Natural killer cell (primary cell): ENCODE data around the gene MGME1. TPM values are rescaled to one million over a fixed set of nuclear protein-coding genes. Genes with fewer than 3 reads are reported as not detected.
"Not testable (repeated sequence)": the region's sequence is repeated elsewhere in the genome, so short reads cannot be mapped to it uniquely, and the experiment has no call there.

ENCODE experiments used
- ATAC-seq, 3 donors: fragments of 150-1000 bp in 2 of 3; fragments of 200-7000 bp in 1 of 3; cut with Tn5 transposase; 1 replicate in 1 of 3; 2 replicates in 2 of 3; pipeline ENCODE4 v1.10.0; 2021; ENCODE audit warnings: mild to moderate bottlenecking in 2 of 3, moderate library complexity in 2 of 3
- DNase-seq, 2 donors: peaks; one replicate each; pipeline versions ENCODE4 v3.0.0 to v3.0.0-alpha.2; 2013 to 2021; ENCODE audit warnings: mixed read lengths in 1 of 2
- H3K27ac ChIP-seq: one replicate; pipeline ENCODE4 v1.5.1; 2013; ENCODE audit warnings: mild to moderate bottlenecking, low read length
- H3K27me3 ChIP-seq: one replicate; pipeline ENCODE4 v1.6.1; 2013; ENCODE audit warnings: low read length; ENCODE audit not compliant: control insufficient read depth, insufficient read depth
- H3K36me3 ChIP-seq: one replicate; pipeline ENCODE4 v1.6.1; 2013; ENCODE audit warnings: low read length; ENCODE audit not compliant: control insufficient read depth, insufficient read depth
- H3K4me1 ChIP-seq: one replicate; pipeline ENCODE4 v1.6.1; 2013; ENCODE audit warnings: low read length; ENCODE audit not compliant: control insufficient read depth, insufficient read depth
- H3K4me3 ChIP-seq: one replicate; pipeline ENCODE4 v1.5.1; 2013; ENCODE audit warnings: low read length
- H3K9me3 ChIP-seq: one replicate; pipeline ENCODE4 v1.6.1; 2013; ENCODE audit warnings: low read length; ENCODE audit not compliant: control insufficient read depth, insufficient read depth
- H3K27ac Mint-ChIP-seq, 2 donors: one replicate each; pipeline ENCODE4 v1.8.0; 2022; ENCODE audit warnings: mild to moderate bottlenecking in 2 of 2, mixed read lengths in 2 of 2, moderate library complexity in 1 of 2
- H3K27me3 Mint-ChIP-seq, 2 donors: one replicate each; pipeline ENCODE4 v1.8.0; 2022; ENCODE audit warnings: low read depth in 2 of 2, mixed read lengths in 2 of 2
- H3K36me3 Mint-ChIP-seq: one replicate; pipeline ENCODE4 v1.8.0; 2022; ENCODE audit warnings: mixed read lengths
- H3K4me1 Mint-ChIP-seq, 2 donors: one replicate each; pipeline ENCODE4 v1.8.0; 2022; ENCODE audit warnings: mixed read lengths in 2 of 2
- H3K4me3 Mint-ChIP-seq: one replicate; pipeline ENCODE4 v1.8.0; 2022; ENCODE audit warnings: mild to moderate bottlenecking, moderate library complexity, mixed read lengths
- H3K9me3 Mint-ChIP-seq, 2 donors: one replicate each; pipeline ENCODE4 v1.8.0; 2022; ENCODE audit warnings: mixed read lengths in 2 of 2
- WGBS: methylation state at CpG from one replicate; pipeline ENCODE4 v1.1.7; 2013; ENCODE audit warnings: missing lambda C conversion rate; ENCODE audit not compliant: insufficient coverage; 5-methylcytosine and 5-hydroxymethylcytosine counted together
- intact Hi-C: fragments of 100-400 bp; cut with micrococcal nuclease; formaldehyde crosslinking; loops from one replicate; pipeline ENCODE4 v1.14.2; 2022
- total RNA-seq, 4 donors: library from RNA; stranded (reverse); fragments of 120-200 nt in 1 of 4; gene quantifications; one replicate each; pipeline versions ENCODE4 v1.2.3 to v1.2.4, GENCODE V29; 2013 to 2022
- TF ChIP-seq, protein P1 (sequence below): fragments of 200-600 bp; IDR thresholded peaks from one replicate; pipeline ENCODE4 v1.8.0; 2022; ENCODE audit warnings: antibody characterized with exemption

Gene MGME1
- total RNA-seq, 3 donors from 2014 or later (not counting 1 experiment from before 2014, with no cell fraction given): 10.3 to 25.1 (median 13.0) TPM

GRCh38 chr20:18018100-18018499 is 49.3 kb downstream of the MGME1 start:
- Histone ChIP-seq H3K27me3 (no peaks in the 10 kb centered on the region), H3K4me1 (no peaks in the 10 kb centered on the region), H3K9me3 (no peaks in the 10 kb centered on the region), H3K36me3 (no peaks in the 10 kb centered on the region), H3K27ac (no peak overlapping the region), H3K4me3 (no peak overlapping the region)
- Mint-ChIP-seq H3K27ac (no peak overlapping the region), H3K27me3 (no peaks in the 10 kb centered on the region), H3K36me3 (no peaks in the 10 kb centered on the region), H3K4me3 (no peak overlapping the region), H3K9me3 (no peaks in the 10 kb centered on the region), H3K4me1 (no peaks in the 10 kb centered on the region)
- ATAC-seq: no peak
- intact Hi-C loops: no loop called here
- DNase-seq: no peak
- 92% methylated on average over 10 of the region's 10 CpGs for WGBS
- TF ChIP-seq, protein P1, sequence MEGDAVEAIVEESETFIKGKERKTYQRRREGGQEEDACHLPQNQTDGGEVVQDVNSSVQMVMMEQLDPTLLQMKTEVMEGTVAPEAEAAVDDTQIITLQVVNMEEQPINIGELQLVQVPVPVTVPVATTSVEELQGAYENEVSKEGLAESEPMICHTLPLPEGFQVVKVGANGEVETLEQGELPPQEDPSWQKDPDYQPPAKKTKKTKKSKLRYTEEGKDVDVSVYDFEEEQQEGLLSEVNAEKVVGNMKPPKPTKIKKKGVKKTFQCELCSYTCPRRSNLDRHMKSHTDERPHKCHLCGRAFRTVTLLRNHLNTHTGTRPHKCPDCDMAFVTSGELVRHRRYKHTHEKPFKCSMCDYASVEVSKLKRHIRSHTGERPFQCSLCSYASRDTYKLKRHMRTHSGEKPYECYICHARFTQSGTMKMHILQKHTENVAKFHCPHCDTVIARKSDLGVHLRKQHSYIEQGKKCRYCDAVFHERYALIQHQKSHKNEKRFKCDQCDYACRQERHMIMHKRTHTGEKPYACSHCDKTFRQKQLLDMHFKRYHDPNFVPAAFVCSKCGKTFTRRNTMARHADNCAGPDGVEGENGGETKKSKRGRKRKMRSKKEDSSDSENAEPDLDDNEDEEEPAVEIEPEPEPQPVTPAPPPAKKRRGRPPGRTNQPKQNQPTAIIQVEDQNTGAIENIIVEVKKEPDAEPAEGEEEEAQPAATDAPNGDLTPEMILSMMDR: no peak

GRCh38 chr20:18019068-18019467 is 50.2 kb downstream of the MGME1 start:
- DNase-seq (peak in 1 of 2 donors; percentile 41), ATAC-seq (peak; percentile 61 to 74 (median 73))
- Histone ChIP-seq H3K4me3 (no peak overlapping the region), H3K27ac (no peak overlapping the region), H3K9me3 (no peaks in the 10 kb centered on the region), H3K36me3 (no peaks in the 10 kb centered on the region), H3K27me3 (no peaks in the 10 kb centered on the region), H3K4me1 (no peaks in the 10 kb centered on the region)
- H3K4me1 Mint-ChIP-seq: no peaks in the 10 kb centered on the region
- TF ChIP-seq, protein P1: peak; percentile 34
- no peaks in the 10 kb centered on the region for H3K27me3 Mint-ChIP-seq
- no peak overlapping the region for H3K27ac Mint-ChIP-seq
- no peak overlapping the region for H3K4me3 Mint-ChIP-seq
- H3K9me3 Mint-ChIP-seq: no peaks in the 10 kb centered on the region
- no peaks in the 10 kb centered on the region for H3K36me3 Mint-ChIP-seq
- intact Hi-C loops: no loop called here
- WGBS: 0% methylated on average over 1 of the region's 1 CpG

DNA sequence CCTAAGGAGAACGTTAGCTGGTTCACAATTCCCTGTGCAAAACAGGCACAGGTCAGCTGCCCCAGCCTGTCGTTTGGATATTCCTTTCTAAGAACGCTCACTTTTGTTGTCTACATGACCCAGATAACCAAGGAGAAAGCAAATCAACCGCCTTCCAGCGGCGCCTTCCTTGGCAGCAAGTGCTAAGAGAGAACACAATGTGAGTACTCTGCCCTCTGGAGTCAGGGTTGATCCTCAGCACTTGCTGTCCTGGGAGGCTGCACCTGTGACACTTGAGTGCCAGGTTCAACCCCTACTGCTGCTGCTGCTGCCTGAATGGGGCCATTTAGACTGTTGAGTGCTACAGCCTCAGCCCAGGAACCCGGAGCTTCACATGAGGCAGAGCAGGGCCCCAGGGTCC is 52.1 kb downstream of the MGME1 start:
- Mint-ChIP-seq H3K9me3 (no peaks in the 10 kb centered on the region), H3K27ac (no peak overlapping the region), H3K4me3 (no peak overlapping the region), H3K4me1 (no peaks in the 10 kb centered on the region), H3K36me3 (no peaks in the 10 kb centered on the region), H3K27me3 (no peaks in the 10 kb centered on the region)
- Histone ChIP-seq H3K36me3 (no peaks in the 10 kb centered on the region), H3K4me1 (no peaks in the 10 kb centered on the region), H3K27ac (no peak overlapping the region), H3K4me3 (no peak overlapping the region), H3K9me3 (no peaks in the 10 kb centered on the region), H3K27me3 (no peaks in the 10 kb centered on the region)
- ATAC-seq: no peak
- intact Hi-C loops: no loop called here
- 92% methylated on average over 7 of the region's 7 CpGs for WGBS
- TF ChIP-seq, protein P1: no peak
- no peak for DNase-seq

GRCh38 chr20:18024606-18025127 is 55.8 kb downstream of the MGME1 start:
- Histone ChIP-seq H3K36me3 (no peaks in the 10 kb centered on the region), H3K27me3 (no peaks in the 10 kb centered on the region), H3K27ac (no peak overlapping the region), H3K4me3 (no peak overlapping the region), H3K4me1 (no peaks in the 10 kb centered on the region), H3K9me3 (no peaks in the 10 kb centered on the region)
- intact Hi-C loops: no loop called here
- no peak overlapping the region for H3K27ac Mint-ChIP-seq
- H3K9me3 Mint-ChIP-seq: no peaks in the 10 kb centered on the region
- TF ChIP-seq, protein P1: no peak
- ATAC-seq (no peak), DNase-seq (no peak)
- H3K36me3 Mint-ChIP-seq: no peaks in the 10 kb centered on the region
- WGBS: 84% methylated on average over 15 of the region's 15 CpGs
- no peaks in the 10 kb centered on the region for H3K4me1 Mint-ChIP-seq
- H3K4me3 Mint-ChIP-seq: no peak overlapping the region
- H3K27me3 Mint-ChIP-seq: no peaks in the 10 kb centered on the region

DNA sequence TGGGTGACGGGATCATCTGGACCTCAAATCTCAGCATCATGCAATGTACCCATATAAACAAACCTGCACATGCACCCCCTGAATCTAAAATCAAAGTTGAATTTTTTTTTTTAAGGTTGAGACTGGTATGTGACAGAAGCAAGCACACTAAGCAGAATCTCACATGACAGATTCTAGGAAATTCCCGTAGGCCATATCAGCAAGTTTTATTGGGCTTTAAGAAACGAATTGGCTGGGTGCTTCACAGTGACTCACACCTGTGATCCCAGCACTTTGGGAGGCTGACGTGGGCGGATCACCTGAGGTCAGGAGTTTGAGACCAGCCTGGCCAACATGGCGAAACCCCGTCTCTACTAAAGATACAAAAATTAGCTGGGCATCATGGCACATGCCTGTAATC is 58.2 kb downstream of the MGME1 start:
- H3K36me3 Mint-ChIP-seq, H3K4me3 ChIP-seq, ATAC-seq, H3K27me3 Mint-ChIP-seq, H3K4me1 ChIP-seq, H3K9me3 ChIP-seq, H3K9me3 Mint-ChIP-seq, H3K27me3 ChIP-seq, intact Hi-C loops, DNase-seq, H3K36me3 ChIP-seq, H3K4me1 Mint-ChIP-seq, H3K27ac ChIP-seq, H3K4me3 Mint-ChIP-seq, H3K27ac Mint-ChIP-seq: not testable (repeated sequence)
- WGBS: 88% methylated on average over 7 of the region's 7 CpGs
